Measurements from ENCODE around the gene DENND5B.
"Not testable (repeated sequence)": the region's sequence is repeated elsewhere in the genome, so short reads cannot be mapped to it uniquely, and the experiment has no call there.

Gene DENND5B

DNA sequence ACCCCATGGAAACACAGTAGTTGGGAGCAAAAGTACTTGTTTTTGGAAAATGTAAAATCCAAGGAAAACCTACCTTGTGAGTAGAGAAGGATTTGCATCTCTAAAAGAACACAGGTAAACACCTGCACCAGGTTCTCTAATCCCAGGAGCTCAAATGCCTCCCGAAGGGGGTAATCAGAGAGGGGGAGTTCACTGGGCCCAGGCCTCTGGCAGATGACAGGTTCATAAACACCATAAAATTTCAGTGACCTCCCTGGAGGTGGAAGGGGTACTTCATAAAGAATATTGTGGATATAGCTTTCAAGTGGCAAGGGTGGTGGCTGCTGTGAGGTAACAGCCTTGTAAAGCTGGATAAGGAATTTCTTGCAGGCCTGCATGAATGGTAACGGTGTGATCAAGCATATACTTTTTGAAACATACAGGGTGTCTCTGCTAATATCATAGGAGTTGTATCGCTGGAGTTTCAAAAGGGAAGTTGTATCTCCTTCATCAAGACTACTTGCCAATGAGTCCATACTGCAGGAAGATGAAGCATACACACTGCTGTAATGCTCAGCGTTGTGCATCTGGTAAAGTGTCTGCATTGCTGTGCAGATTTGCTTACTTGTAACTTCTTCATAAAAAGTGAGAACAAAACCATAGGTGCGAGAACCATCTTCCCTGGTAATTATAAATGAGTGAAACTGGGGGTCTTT, 111.3 kb downstream of the DENND5B start:
- Histone ChIP-seq H3K27ac (ENCODE audit: low read depth, low read length) (no peak overlapping the region), H3K4me3 (ENCODE audit: low read depth in 1 of 5, low read length in 5 of 5) (no peak overlapping the region), H3K4me1 (ENCODE audit: control insufficient read depth in 5 of 5, insufficient read depth in 5 of 5, low read length in 5 of 5) (no peaks in the 10 kb centered on the region), H3K9ac (ENCODE audit: low read length in 5 of 5) (no peak overlapping the region), H3K36me3 (ENCODE audit: control insufficient read depth in 5 of 5, insufficient read depth in 5 of 5, low read length in 5 of 5) (peaks cover 0 to 19% (median 12%) of the 10 kb centered on the region in 5 donors), H3K9me3 (ENCODE audit: control insufficient read depth in 5 of 5, low read length in 5 of 5) (no peaks in the 10 kb centered on the region), H3K27me3 (ENCODE audit: control insufficient read depth in 5 of 5, insufficient read depth in 4 of 5, low read length in 5 of 5) (no peaks in the 10 kb centered on the region)

DNA sequence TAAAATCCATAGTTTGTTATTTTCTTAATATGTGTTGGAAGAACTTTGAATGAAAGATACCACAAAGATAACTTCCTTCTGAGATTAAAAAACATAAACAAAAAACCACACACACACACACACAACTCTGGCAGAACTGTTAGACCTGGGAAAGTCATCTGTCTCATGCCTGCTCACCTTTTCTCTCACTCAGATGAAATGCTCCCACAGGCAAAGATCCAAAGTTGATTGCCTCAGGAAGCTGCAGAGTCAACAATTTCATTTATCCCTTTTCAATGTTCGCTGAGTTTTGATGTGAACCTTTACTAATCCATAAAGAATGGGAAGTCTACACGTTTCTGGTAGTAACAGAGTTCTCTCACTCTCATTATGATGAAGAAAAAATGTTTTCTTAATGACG, 112.0 kb downstream of the DENND5B start:
- no peak overlapping the region for H3K27ac ChIP-seq (ENCODE audit: low read depth, low read length)
- H3K27me3 ChIP-seq (ENCODE audit: control insufficient read depth in 5 of 5, insufficient read depth in 4 of 5, low read length in 5 of 5) = no peaks in the 10 kb centered on the region

DNA sequence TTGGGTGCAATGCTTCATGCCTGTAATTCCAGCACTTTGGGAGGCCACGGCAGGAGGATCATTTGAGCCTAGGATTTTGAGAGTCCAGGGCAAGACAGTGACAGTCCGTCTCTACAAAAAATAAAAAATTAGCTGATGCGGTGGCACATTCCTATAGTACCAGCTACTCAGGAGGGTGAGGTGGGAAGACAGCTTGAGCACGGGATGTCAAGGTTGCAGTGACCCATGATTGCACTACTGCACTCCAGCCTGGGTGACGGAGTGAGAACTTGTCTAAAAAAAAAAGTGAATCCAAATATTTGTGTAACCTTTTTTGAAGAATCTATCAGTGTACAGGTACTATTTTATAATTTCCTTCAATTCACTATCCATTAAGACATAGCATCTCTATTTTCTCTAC, 112.5 kb downstream of the DENND5B start:
- H3K9me3 ChIP-seq (ENCODE audit: control insufficient read depth in 5 of 5, low read length in 5 of 5) = no peaks in the 10 kb centered on the region
- no peak overlapping the region for H3K9ac ChIP-seq (ENCODE audit: low read length in 5 of 5)
- no peaks in the 10 kb centered on the region for H3K4me1 ChIP-seq (ENCODE audit: control insufficient read depth in 5 of 5, insufficient read depth in 5 of 5, low read length in 5 of 5)
- no peak overlapping the region for H3K4me3 ChIP-seq (ENCODE audit: low read depth in 1 of 5, low read length in 5 of 5)
- H3K36me3 ChIP-seq (ENCODE audit: control insufficient read depth in 5 of 5, insufficient read depth in 5 of 5, low read length in 5 of 5) = peaks cover 2 to 19% (median 12%) of the 10 kb centered on the region in 5 donors
- H3K27ac ChIP-seq (ENCODE audit: low read depth, low read length) = no peak overlapping the region
- no peaks in the 10 kb centered on the region for H3K27me3 ChIP-seq (ENCODE audit: control insufficient read depth in 5 of 5, insufficient read depth in 4 of 5, low read length in 5 of 5)

More for the DNA sequence above, 112.0 kb downstream of the DENND5B start:
- Histone ChIP-seq H3K9ac (ENCODE audit: low read length in 5 of 5) (no peak overlapping the region), H3K4me1 (ENCODE audit: control insufficient read depth in 5 of 5, insufficient read depth in 5 of 5, low read length in 5 of 5) (no peaks in the 10 kb centered on the region), H3K4me3 (ENCODE audit: low read depth in 1 of 5, low read length in 5 of 5) (no peak overlapping the region), H3K9me3 (ENCODE audit: control insufficient read depth in 5 of 5, low read length in 5 of 5) (no peaks in the 10 kb centered on the region), H3K36me3 (ENCODE audit: control insufficient read depth in 5 of 5, insufficient read depth in 5 of 5, low read length in 5 of 5) (peaks cover 2 to 19% (median 12%) of the 10 kb centered on the region in 5 donors)

DNA sequence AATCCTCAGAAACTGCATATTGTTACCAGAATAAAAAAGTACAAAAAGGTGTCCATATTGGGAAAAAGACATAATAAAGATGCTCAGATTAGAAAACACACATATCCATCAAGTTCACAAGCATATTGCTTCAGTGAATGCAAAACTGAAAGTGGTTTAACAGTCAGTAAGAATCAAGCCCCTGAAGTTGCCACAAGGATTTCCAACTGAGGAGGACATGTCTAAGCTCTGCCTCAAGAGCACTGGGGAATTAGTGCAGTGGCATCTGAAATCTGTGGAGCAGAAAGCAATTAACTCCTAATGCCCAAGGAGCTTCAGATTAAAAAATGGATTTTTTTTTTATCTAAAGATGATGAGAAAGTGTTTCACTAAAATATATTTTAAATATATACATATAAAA, 113.2 kb downstream of the DENND5B start:
- Histone ChIP-seq H3K27me3 (ENCODE audit: control insufficient read depth in 5 of 5, insufficient read depth in 4 of 5, low read length in 5 of 5) (no peaks in the 10 kb centered on the region), H3K4me1 (ENCODE audit: control insufficient read depth in 5 of 5, insufficient read depth in 5 of 5, low read length in 5 of 5) (no peaks in the 10 kb centered on the region), H3K9me3 (ENCODE audit: control insufficient read depth in 5 of 5, low read length in 5 of 5) (no peaks in the 10 kb centered on the region), H3K9ac (ENCODE audit: low read length in 5 of 5) (no peak overlapping the region), H3K27ac (ENCODE audit: low read depth, low read length) (no peak overlapping the region), H3K36me3 (ENCODE audit: control insufficient read depth in 5 of 5, insufficient read depth in 5 of 5, low read length in 5 of 5) (peaks cover 2 to 19% (median 12%) of the 10 kb centered on the region in 5 donors), H3K4me3 (ENCODE audit: low read depth in 1 of 5, low read length in 5 of 5) (no peak overlapping the region)

DNA sequence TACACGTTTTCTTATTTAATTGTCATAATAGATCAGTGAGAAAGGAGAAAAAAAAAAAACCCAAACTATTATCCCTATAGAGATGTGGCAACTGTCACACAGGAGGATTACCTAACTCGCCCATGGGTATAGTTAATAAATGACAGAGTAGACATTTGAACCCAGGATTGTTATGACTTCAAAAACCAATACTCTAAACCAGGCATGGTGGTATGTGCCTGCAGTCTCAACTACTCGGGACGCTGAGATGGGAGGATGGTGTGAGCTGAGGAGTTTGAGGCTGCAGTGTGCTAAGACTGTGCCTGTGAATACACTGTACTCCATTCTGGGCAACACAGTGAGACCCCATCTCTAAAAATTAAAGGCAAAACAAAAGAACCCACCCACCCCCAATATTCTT, 114.5 kb downstream of the DENND5B start:
- no peaks in the 10 kb centered on the region for H3K4me1 ChIP-seq (ENCODE audit: control insufficient read depth in 5 of 5, insufficient read depth in 5 of 5, low read length in 5 of 5)
- no peaks in the 10 kb centered on the region for H3K27me3 ChIP-seq (ENCODE audit: control insufficient read depth in 5 of 5, insufficient read depth in 4 of 5, low read length in 5 of 5)
- H3K9me3 ChIP-seq (ENCODE audit: control insufficient read depth in 5 of 5, low read length in 5 of 5) = no peaks in the 10 kb centered on the region
- H3K36me3 ChIP-seq (ENCODE audit: control insufficient read depth in 5 of 5, insufficient read depth in 5 of 5, low read length in 5 of 5) = peaks cover 2 to 19% (median 12%) of the 10 kb centered on the region in 5 donors
- H3K9ac ChIP-seq (ENCODE audit: low read length in 5 of 5) = no peak overlapping the region
- H3K27ac ChIP-seq (ENCODE audit: low read depth, low read length) = no peak overlapping the region
- H3K4me3 ChIP-seq (ENCODE audit: low read depth in 1 of 5, low read length in 5 of 5) = no peak overlapping the region

DNA sequence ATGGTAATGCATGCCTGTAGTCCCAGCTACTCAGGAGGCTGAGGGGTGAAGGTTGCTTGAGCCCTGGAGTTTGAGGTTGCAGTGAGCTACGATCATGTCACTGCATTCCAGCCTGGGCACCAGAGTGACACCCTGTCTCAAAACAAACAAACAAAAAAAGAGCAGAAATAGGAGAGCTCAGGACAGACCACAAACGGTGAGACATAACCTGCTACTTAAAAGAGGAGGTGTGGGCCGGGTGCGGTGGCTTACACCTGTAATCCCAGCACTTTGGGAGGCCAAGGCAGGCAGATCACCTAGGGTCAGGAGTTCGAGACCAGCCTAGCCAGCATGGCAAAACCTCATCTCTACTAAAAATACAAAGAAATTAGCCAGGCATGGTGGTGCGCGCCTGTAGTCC, 115.3 kb downstream of the DENND5B start:
- not testable (repeated sequence) for H3K4me3 ChIP-seq (ENCODE audit: low read depth in 1 of 5, low read length in 5 of 5); H3K9me3 ChIP-seq (ENCODE audit: control insufficient read depth in 5 of 5, low read length in 5 of 5); H3K9ac ChIP-seq (ENCODE audit: low read length in 5 of 5); H3K27ac ChIP-seq (ENCODE audit: low read depth, low read length); H3K4me1 ChIP-seq (ENCODE audit: control insufficient read depth in 5 of 5, insufficient read depth in 5 of 5, low read length in 5 of 5); H3K27me3 ChIP-seq (ENCODE audit: control insufficient read depth in 5 of 5, insufficient read depth in 4 of 5, low read length in 5 of 5)
- H3K36me3 ChIP-seq (ENCODE audit: control insufficient read depth in 5 of 5, insufficient read depth in 5 of 5, low read length in 5 of 5) = peaks cover 2 to 19% (median 12%) of the 10 kb centered on the region in 5 donors

DNA sequence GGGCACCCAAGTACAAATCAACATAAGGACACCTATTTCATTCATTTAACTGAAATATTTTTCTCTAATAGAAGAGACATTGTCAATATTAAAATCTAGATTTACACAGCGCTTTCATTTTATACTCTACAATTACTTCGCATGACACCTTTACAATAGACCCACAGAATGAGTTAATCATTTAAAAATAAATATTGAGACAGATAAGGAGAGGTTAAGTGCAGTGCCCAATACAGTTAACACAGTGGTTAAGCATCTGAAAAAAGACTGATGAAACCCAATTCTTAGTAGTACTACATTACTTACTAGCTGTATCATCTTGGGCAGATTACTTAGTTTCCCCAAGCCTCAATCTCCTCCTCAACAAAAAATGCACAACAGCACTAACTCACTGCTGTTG, 116.2 kb downstream of the DENND5B start:
- no peaks in the 10 kb centered on the region for H3K4me1 ChIP-seq (ENCODE audit: control insufficient read depth in 5 of 5, insufficient read depth in 5 of 5, low read length in 5 of 5)
- no peak overlapping the region for H3K9ac ChIP-seq (ENCODE audit: low read length in 5 of 5)
- no peaks in the 10 kb centered on the region for H3K27me3 ChIP-seq (ENCODE audit: control insufficient read depth in 5 of 5, insufficient read depth in 4 of 5, low read length in 5 of 5)
- H3K4me3 ChIP-seq (ENCODE audit: low read depth in 1 of 5, low read length in 5 of 5) = no peak overlapping the region
- no peaks in the 10 kb centered on the region for H3K9me3 ChIP-seq (ENCODE audit: control insufficient read depth in 5 of 5, low read length in 5 of 5)
- H3K27ac ChIP-seq (ENCODE audit: low read depth, low read length) = no peak overlapping the region
- peaks cover 2 to 19% (median 9%) of the 10 kb centered on the region in 5 donors for H3K36me3 ChIP-seq (ENCODE audit: control insufficient read depth in 5 of 5, insufficient read depth in 5 of 5, low read length in 5 of 5)

DNA sequence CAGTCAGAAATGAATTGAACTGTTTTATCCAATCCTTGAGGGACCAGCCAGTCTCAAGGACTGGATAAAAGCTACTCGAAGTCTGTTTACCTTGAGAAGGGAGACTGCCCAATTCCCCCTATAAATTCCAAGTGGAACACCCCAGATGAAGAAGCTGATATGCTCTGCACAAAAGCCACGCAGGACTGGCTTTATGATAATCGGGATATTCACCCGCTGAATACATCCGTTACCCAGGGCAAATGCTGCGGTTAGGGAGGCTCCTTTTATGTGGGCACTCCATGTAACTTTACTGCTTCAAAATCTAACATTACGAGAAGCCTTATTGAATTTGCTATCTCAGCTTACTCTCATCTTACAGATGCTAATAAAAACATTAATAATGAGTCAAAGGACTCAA, 119.1 kb downstream of the DENND5B start:
- no peaks in the 10 kb centered on the region for H3K4me1 ChIP-seq (ENCODE audit: control insufficient read depth in 5 of 5, insufficient read depth in 5 of 5, low read length in 5 of 5)
- no peak overlapping the region for H3K4me3 ChIP-seq (ENCODE audit: low read depth in 1 of 5, low read length in 5 of 5)
- H3K27me3 ChIP-seq (ENCODE audit: control insufficient read depth in 5 of 5, insufficient read depth in 4 of 5, low read length in 5 of 5) = no peaks in the 10 kb centered on the region
- no peaks in the 10 kb centered on the region for H3K9me3 ChIP-seq (ENCODE audit: control insufficient read depth in 5 of 5, low read length in 5 of 5)
- H3K27ac ChIP-seq (ENCODE audit: low read depth, low read length) = no peak overlapping the region
- H3K9ac ChIP-seq (ENCODE audit: low read length in 5 of 5) = no peak overlapping the region
- H3K36me3 ChIP-seq (ENCODE audit: control insufficient read depth in 5 of 5, insufficient read depth in 5 of 5, low read length in 5 of 5) = peaks cover 0 to 3% (median 2%) of the 10 kb centered on the region in 5 donors

DNA sequence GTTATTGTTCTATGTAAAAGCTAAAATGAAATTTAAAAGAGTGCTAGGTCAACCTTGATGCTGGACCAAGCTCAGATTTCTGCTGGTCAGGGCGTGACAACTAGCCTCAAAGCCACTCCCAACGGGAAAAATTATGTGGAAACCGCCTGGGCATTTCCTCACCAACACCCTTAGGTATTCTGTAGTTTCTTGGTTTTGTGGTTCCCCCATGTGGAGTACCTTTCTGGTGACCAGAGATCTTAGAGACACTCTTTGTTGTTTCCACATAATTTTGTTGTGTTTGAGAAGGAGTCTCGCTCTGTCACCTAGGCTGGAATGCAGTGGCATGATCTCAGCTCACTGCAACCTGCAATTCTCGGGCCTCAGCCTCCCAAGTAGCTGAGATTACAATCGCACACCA, 119.9 kb downstream of the DENND5B start:
- Histone ChIP-seq H3K4me3 (ENCODE audit: low read depth in 1 of 5, low read length in 5 of 5) (no peak overlapping the region), H3K27me3 (ENCODE audit: control insufficient read depth in 5 of 5, insufficient read depth in 4 of 5, low read length in 5 of 5) (no peaks in the 10 kb centered on the region), H3K9me3 (ENCODE audit: control insufficient read depth in 5 of 5, low read length in 5 of 5) (no peaks in the 10 kb centered on the region), H3K4me1 (ENCODE audit: control insufficient read depth in 5 of 5, insufficient read depth in 5 of 5, low read length in 5 of 5) (no peaks in the 10 kb centered on the region), H3K9ac (ENCODE audit: low read length in 5 of 5) (no peak overlapping the region), H3K27ac (ENCODE audit: low read depth, low read length) (no peak overlapping the region), H3K36me3 (ENCODE audit: control insufficient read depth in 5 of 5, insufficient read depth in 5 of 5, low read length in 5 of 5) (peaks cover 0 to 3% (median 2%) of the 10 kb centered on the region in 5 donors)

DNA sequence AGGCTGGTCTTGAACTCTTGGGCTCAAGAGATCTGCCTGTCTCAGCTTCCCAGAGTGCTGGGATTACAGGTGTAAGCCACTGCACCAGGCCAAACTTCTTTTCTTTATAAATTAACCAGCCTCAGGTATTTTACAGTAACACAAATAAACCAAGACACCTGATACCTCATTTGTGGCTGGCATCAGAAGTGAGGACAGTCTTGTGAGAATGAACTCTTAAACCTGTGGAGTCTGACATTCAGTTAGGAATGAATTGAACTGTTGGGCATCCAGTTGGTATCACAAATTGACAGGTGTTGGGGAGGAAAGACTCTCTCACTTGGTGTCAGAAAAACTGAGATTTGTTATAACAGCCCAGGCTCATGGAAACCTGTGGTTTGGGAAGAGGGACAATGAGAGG, 120.5 kb downstream of the DENND5B start:
- Histone ChIP-seq H3K27ac (ENCODE audit: low read depth, low read length) (no peak overlapping the region), H3K4me3 (ENCODE audit: low read depth in 1 of 5, low read length in 5 of 5) (no peak overlapping the region), H3K9me3 (ENCODE audit: control insufficient read depth in 5 of 5, low read length in 5 of 5) (no peaks in the 10 kb centered on the region), H3K4me1 (ENCODE audit: control insufficient read depth in 5 of 5, insufficient read depth in 5 of 5, low read length in 5 of 5) (no peaks in the 10 kb centered on the region), H3K27me3 (ENCODE audit: control insufficient read depth in 5 of 5, insufficient read depth in 4 of 5, low read length in 5 of 5) (no peaks in the 10 kb centered on the region), H3K9ac (ENCODE audit: low read length in 5 of 5) (no peak overlapping the region), H3K36me3 (ENCODE audit: control insufficient read depth in 5 of 5, insufficient read depth in 5 of 5, low read length in 5 of 5) (peaks cover 0 to 3% (median 2%) of the 10 kb centered on the region in 5 donors)

All from subcutaneous abdominal adipose tissue (tissue), 5 donors.